Hepatocyte (in vitro differentiated cells): ENCODE measurements around the gene SMAD1. TPM values are rescaled to one million over a fixed set of nuclear protein-coding genes. Genes with fewer than 3 reads are reported as not detected.

Source experiments
- DNase-seq: peaks from one replicate; pipeline ENCODE4 v3.0.0-alpha.2; 2016; ENCODE audit warnings: low spot score
- H2AFZ ChIP-seq: fragments of 200-600 bp; sonication (generic); 2 replicates; pipeline ENCODE4 v1.6.0; 2016; ENCODE audit warnings: antibody characterized with exemption, mild to moderate bottlenecking
- H3K27ac ChIP-seq: fragments of 200-600 bp; sonication (generic); 2 replicates; pipeline ENCODE4 v1.5.1; 2016; ENCODE audit warnings: mild to moderate bottlenecking
- H3K27me3 ChIP-seq: fragments of 200-600 bp; sonication (generic); 2 replicates; pipeline ENCODE4 v1.6.1; 2016
- H3K36me3 ChIP-seq: fragments of 200-600 bp; sonication (generic); replicated peaks from 2 replicates; pipeline ENCODE4 v1.5.1; 2016; ENCODE audit warnings: low read depth; ENCODE audit not compliant: insufficient read depth
- H3K4me1 ChIP-seq: fragments of 200-600 bp; sonication (generic); 2 replicates; pipeline ENCODE4 v1.5.1; 2016; ENCODE audit warnings: mild to moderate bottlenecking, moderate library complexity; ENCODE audit not compliant: insufficient read depth
- H3K4me2 ChIP-seq: fragments of 200-600 bp; sonication (generic); 2 replicates; pipeline ENCODE4 v1.6.0; 2016
- H3K4me3 ChIP-seq: fragments of 200-600 bp; sonication (generic); 2 replicates; pipeline ENCODE4 v1.5.1; 2016; ENCODE audit warnings: mild to moderate bottlenecking
- H3K79me2 ChIP-seq: fragments of 200-600 bp; sonication (generic); 2 replicates; pipeline ENCODE4 v1.6.0; 2017; ENCODE audit warnings: mild to moderate bottlenecking
- H3K9me2 ChIP-seq: fragments of 200-600 bp; sonication (generic); replicated peaks from 2 replicates; pipeline ENCODE4 v1.6.0; 2017; ENCODE audit warnings: mild to moderate bottlenecking; ENCODE audit not compliant: insufficient read depth
- H3K9me3 ChIP-seq: fragments of 200-600 bp; sonication (generic); 2 replicates; pipeline ENCODE4 v1.5.1; 2016; ENCODE audit warnings: low read depth, mild to moderate bottlenecking
- H4K20me1 ChIP-seq: fragments of 200-600 bp; sonication (generic); 2 replicates; pipeline ENCODE4 v1.6.0; 2016; ENCODE audit warnings: mild to moderate bottlenecking; ENCODE audit not compliant: insufficient read depth, poor library complexity, severe bottlenecking
- CTCF ChIP-seq: fragments of 200-600 bp; sonication (generic); IDR thresholded peaks from 2 replicates; pipeline ENCODE4 v1.5.1; 2016; ENCODE audit warnings: antibody characterized with exemption, mild to moderate bottlenecking; ENCODE audit not compliant: poor library complexity
- EZH2 ChIP-seq: fragments of 200-600 bp; sonication (generic); IDR thresholded peaks from 2 replicates; pipeline ENCODE4 v1.6.1; 2016; ENCODE audit warnings: antibody characterized with exemption, mild to moderate bottlenecking, borderline replicate concordance
- EZH2phosphoT487 ChIP-seq: fragments of 200-600 bp; sonication (generic); IDR thresholded peaks from one replicate; pipeline ENCODE4 v1.6.1; 2018; ENCODE audit warnings: antibody characterized with exemption, mild to moderate bottlenecking, low read depth, moderate library complexity; ENCODE audit not compliant: unreplicated experiment, severe bottlenecking
- WGBS: methylation state at CpG from one replicate; pipeline ENCODE4 v1.1.6; 2016; ENCODE audit warnings: low lambda C conversion rate; ENCODE audit errors: missing lambda C conversion rate; 5-methylcytosine and 5-hydroxymethylcytosine counted together
- polyA plus RNA-seq: library from polyadenylated mRNA; unstranded; fragments of >200 nt; fragmentation: Nextera tagmentation; extraction: Ambion mirVana; gene quantifications from 2 replicates; pipeline ENCODE4 v1.2.1, GENCODE V29; 2016
- total RNA-seq: library from RNA; depleted of rRNA; stranded (reverse); fragments of >200 nt; gene quantifications from 2 replicates; pipeline ENCODE4 v1.2.3, GENCODE V29; 2014

Gene SMAD1
- total and polyA plus RNA-seq, 2 experiments from 2014 or later = 18.1 to 24.1 TPM

- TF ChIP-seq CTCF (no peak), EZH2 (no peak), EZH2phosphoT487 (no peak)
- Histone ChIP-seq H2AFZ (no peak overlapping the region), H3K27me3 (no peaks in the 10 kb centered on the region), H4K20me1 (no peaks in the 10 kb centered on the region), H3K9me2 (no peaks in the 10 kb centered on the region), H3K36me3 (no peaks in the 10 kb centered on the region), H3K4me1 (no peaks in the 10 kb centered on the region), H3K79me2 (no peaks in the 10 kb centered on the region), H3K4me3 (no peak overlapping the region), H3K27ac (no peak overlapping the region), H3K9me3 (no peaks in the 10 kb centered on the region), H3K4me2 (no peak overlapping the region)
- 73% methylated on average over 4 of the region's 4 CpGs for whole genome bisulfite sequencing
- no peak for DNase-seq
These were observed 45.5 kb upstream of the SMAD1 start for GRCh38 chr4:145436114-145436513.

- no peak for DNase-seq
- Histone ChIP-seq H4K20me1 (no peaks in the 10 kb centered on the region), H3K9me3 (no peaks in the 10 kb centered on the region), H3K36me3 (no peaks in the 10 kb centered on the region), H3K4me1 (no peaks in the 10 kb centered on the region), H3K4me2 (no peak overlapping the region), H3K9me2 (no peaks in the 10 kb centered on the region), H3K4me3 (no peak overlapping the region), H2AFZ (no peak overlapping the region), H3K27ac (no peak overlapping the region), H3K79me2 (no peaks in the 10 kb centered on the region), H3K27me3 (no peaks in the 10 kb centered on the region)
- TF ChIP-seq CTCF = no peak
- 47% methylated on average over 2 of the region's 2 CpGs for WGBS
These were observed 44.9 kb upstream of the SMAD1 start for GRCh38 chr4:145436796-145437195.

- Histone ChIP-seq H3K27me3 (no peaks in the 10 kb centered on the region), H3K4me2 (no peak overlapping the region), H3K9me3 (no peaks in the 10 kb centered on the region), H3K9me2 (no peaks in the 10 kb centered on the region), H3K79me2 (no peaks in the 10 kb centered on the region), H2AFZ (no peak overlapping the region), H3K36me3 (no peaks in the 10 kb centered on the region), H3K4me3 (no peak overlapping the region), H3K27ac (no peak overlapping the region), H3K4me1 (no peaks in the 10 kb centered on the region), H4K20me1 (no peaks in the 10 kb centered on the region)
- WGBS = 78% methylated on average over 2 of the region's 2 CpGs
- no peak for DNase-seq
- no peak for TF ChIP-seq EZH2
- TF ChIP-seq CTCF = no peak
- TF ChIP-seq EZH2phosphoT487 = no peak
These were observed 44.2 kb upstream of the SMAD1 start for GRCh38 chr4:145437466-145437865.

GRCh38 chr4:145438298-145438697, 43.4 kb upstream of the SMAD1 start:
- H3K4me1 ChIP-seq = no peaks in the 10 kb centered on the region
- no peaks in the 10 kb centered on the region for H3K9me3 ChIP-seq
- H2AFZ ChIP-seq = no peak overlapping the region
- H3K27me3 ChIP-seq = no peaks in the 10 kb centered on the region
- no peak for DNase-seq
- H3K79me2 ChIP-seq = no peaks in the 10 kb centered on the region
- no peaks in the 10 kb centered on the region for H3K36me3 ChIP-seq
- H3K4me2 ChIP-seq = no peak overlapping the region
- no peaks in the 10 kb centered on the region for H3K9me2 ChIP-seq
- H4K20me1 ChIP-seq = no peaks in the 10 kb centered on the region
- TF ChIP-seq CTCF (no peak), EZH2phosphoT487 (no peak), EZH2 (no peak)
- no peak overlapping the region for H3K27ac ChIP-seq
- no peak overlapping the region for H3K4me3 ChIP-seq
- 76% methylated on average over 4 of the region's 4 CpGs for WGBS
